AG09309 (cell line): Measurements from ENCODE around the gene PARD6G.
"Not testable (repeated sequence)": the region's sequence is repeated elsewhere in the genome, so short reads cannot be mapped to it uniquely, and the experiment has no call there.

Experiments used
- DNase-seq: peaks from one replicate; pipeline ENCODE4 v3.0.0-alpha.2; 2010; ENCODE audit warnings: low read depth
- H3K4me3 ChIP-seq: 2 replicates; pipeline ENCODE4 v1.5.1; 2011; ENCODE audit warnings: mild to moderate bottlenecking, low read depth, low read length, moderate library complexity; ENCODE audit not compliant: control insufficient read depth
- TF ChIP-seq, protein P1 (sequence below): IDR thresholded peaks from 2 replicates; pipeline ENCODE4 v1.5.1; 2011; ENCODE audit warnings: mild to moderate bottlenecking, low read depth, low read length, inconsistent platforms; ENCODE audit not compliant: insufficient read depth, control insufficient read depth; ENCODE audit errors: missing control alignments

The PARD6G gene

DNA sequence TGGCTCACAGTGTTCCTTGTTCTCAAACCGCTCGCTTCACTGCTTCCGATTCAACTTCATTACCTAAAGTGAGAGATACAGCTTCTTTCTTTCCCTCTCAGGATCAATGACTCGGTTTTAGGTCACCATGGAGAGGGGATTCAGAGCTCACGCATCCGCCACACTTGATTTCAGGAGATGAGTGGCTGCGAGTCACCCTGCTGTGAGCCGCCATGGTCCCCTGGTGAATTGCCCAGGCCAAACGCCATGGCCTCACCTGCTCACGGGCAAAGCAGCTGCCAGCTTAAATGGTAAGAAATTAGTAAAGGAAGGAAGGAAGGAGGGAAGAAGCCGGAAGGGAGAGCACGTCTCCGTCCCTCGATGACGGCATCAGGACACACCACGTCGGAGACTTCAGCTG lies 77.7 kb downstream of the PARD6G start:
- H3K4me3 ChIP-seq, result no peak overlapping the region
- DNase-seq, result no peak
- TF ChIP-seq, protein P1, sequence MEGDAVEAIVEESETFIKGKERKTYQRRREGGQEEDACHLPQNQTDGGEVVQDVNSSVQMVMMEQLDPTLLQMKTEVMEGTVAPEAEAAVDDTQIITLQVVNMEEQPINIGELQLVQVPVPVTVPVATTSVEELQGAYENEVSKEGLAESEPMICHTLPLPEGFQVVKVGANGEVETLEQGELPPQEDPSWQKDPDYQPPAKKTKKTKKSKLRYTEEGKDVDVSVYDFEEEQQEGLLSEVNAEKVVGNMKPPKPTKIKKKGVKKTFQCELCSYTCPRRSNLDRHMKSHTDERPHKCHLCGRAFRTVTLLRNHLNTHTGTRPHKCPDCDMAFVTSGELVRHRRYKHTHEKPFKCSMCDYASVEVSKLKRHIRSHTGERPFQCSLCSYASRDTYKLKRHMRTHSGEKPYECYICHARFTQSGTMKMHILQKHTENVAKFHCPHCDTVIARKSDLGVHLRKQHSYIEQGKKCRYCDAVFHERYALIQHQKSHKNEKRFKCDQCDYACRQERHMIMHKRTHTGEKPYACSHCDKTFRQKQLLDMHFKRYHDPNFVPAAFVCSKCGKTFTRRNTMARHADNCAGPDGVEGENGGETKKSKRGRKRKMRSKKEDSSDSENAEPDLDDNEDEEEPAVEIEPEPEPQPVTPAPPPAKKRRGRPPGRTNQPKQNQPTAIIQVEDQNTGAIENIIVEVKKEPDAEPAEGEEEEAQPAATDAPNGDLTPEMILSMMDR, result no peak

DNA sequence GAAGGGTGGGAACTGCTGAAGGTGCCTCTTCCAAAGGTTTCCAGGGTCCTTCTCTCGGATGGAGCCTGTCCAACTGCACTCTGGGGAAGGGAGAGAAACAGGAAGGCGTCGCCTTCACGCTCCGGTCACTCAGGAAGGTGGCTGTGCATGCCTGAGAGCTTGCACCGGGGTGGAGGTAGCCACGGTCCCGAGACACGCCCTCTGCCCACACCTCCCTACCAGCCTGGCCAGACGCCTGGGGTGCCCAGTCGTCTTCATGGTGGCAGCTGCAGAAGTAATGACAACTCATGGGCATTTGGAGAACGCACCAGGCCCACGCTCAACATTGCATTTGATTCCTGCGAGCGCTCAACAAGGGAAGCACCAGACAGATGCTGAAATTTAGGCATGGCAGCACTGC lies 78.3 kb downstream of the PARD6G start:
- TF ChIP-seq, protein P1, result no peak
- no peak for DNase-seq
- H3K4me3 ChIP-seq, result no peak overlapping the region

DNA sequence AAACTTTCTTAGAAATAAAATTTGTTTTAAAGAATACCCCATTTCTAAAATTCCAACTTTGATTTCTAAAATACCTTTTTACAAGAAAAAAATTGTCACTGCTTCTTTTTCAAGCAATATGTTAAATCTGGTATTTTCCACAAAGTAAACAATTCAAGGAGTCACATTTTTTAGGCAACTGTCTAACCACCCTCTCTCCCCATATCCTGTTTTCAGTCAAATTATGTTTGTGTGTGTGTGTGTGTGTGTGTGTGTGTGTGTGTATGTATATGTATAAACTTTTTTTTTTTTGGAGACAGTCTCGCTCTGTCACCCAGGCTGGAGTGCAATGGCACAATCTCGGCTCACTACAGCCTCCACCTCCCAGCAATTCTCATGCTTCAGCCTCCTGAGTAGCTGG lies 79.0 kb downstream of the PARD6G start:
- TF ChIP-seq, protein P1, result no peak
- H3K4me3 ChIP-seq, result no peak overlapping the region
- no peak for DNase-seq

DNA sequence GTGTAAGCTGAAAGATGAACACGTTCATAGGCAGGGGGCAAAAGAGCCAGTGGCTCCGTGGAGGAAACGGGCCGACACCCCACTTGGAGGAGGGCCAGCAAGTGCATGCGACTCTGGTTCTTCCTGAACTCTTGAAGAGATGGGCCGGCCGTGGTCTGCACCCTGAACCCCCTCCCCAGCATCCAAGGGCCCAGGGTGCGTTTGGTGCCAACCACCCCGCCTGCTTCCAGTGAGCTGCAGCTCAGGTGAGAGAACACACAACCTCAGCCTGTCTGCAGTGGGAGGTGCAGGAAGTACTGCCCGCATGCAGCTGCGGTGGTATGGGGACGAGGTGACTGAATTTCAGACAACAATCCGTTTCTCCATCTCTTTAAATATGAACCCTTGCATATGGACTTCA lies 79.4 kb downstream of the PARD6G start:
- H3K4me3 ChIP-seq, result no peak overlapping the region
- TF ChIP-seq, protein P1, result no peak
- no peak for DNase-seq

DNA sequence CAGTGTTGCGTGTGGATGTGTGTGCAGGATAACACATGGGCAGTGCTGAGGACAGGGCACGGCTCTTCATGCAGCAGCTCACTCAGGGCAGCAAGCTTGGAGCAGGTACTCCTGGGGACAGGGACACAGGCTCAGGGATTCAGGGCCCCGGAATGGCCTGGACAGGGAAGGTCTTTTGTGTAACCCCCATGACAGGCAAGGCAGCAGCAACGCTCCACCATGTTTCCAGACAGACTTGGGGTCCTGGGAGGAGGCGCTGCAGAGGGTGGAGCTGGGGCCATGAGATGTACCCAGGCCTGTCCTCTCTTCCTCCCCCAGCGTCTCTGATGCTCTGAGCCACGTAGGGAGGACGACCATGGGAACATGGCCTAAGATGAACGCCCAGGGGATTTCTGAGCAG lies 80.0 kb downstream of the PARD6G start:
- TF ChIP-seq, protein P1, result no peak
- no peak overlapping the region for H3K4me3 ChIP-seq
- no peak for DNase-seq

DNA sequence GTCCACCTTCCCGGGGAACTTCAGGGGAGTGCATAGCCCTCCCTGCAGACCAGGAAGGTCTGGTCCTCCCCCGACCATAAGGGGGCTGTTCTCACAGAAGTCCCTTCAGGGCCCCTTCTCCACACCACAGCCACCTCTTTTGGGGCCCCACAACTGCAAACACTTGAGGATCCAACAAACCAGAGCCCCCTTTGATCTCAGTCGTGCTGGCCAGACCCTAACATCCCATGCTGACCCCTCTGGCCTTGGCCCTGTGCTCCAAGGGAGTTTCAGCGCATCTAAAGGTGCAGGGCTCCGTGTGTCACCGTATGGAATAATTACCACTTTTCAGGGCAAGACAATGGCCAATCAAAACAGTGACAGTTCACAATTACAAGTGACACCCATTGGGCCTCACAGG lies 80.6 kb downstream of the PARD6G start:
- no peak overlapping the region for H3K4me3 ChIP-seq
- DNase-seq, result no peak
- TF ChIP-seq, protein P1, result no peak

DNA sequence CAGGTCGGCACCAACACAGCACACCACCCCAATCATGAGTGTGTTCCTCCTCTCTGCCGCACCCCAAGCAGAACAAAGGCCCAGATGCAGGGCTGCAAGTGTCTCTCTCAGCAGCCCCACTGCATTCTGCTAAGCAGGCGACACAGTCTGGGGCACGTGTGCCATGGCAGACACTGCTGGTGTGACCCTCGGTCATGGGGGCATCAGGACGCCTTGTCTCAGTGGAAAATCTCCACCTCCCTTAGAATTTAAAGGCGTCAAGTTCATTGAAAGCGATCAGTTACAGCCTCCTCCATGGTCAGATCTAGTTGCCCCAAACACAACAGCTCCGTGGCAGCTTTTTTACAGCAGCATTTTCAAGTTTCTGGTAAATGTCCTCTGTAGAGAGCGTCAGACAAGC lies 81.1 kb downstream of the PARD6G start:
- TF ChIP-seq, protein P1, result no peak
- DNase-seq, result no peak
- H3K4me3 ChIP-seq, result no peak overlapping the region

DNA sequence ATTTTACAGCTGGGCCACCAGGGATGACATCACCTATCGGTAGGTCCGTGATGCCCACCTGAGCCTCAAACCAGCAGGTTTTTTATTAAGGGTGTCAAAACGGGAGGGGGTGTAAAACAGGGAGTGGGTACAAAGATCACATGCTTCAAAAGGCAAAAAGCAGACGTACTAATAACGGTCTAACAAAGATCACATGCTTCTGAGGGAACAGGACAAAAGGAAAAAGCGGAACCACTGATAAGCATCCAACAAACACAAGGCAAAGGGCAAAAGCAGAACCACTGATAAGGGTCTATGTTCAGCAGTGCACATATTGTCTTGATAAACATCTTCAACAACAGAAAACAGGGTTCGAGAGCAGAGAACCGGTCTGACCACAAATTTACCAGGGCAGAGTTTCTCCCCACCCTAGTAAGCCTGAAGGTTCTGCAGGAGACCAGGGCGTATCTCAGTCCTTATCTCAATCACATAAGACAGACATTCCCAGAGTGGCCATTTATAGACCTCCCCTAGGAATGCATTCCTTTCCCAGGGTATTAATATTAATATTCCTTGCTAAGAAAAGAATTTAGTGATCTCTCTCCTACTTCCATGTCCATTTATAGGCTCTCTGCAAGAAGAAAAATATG lies 82.5 kb downstream of the PARD6G start:
- H3K4me3 ChIP-seq, DNase-seq: not testable (repeated sequence)
